Caco-2 (cell line): Measurements from ENCODE around the gene MRPL39. TPM values are rescaled to one million over a fixed set of nuclear protein-coding genes. Genes with fewer than 3 reads are reported as not detected.

Experiments used
- BruUV-seq: library from RNA; stranded (reverse); fragments of 400-500 nt; replicated peaks from 2 replicates; lab custom pipeline; 2021; lab: Mats Ljungman, UMichigan
- CTCF ChIA-PET: fragments of 300-600 bp; sonication (Branson Sonifier 250); formaldehyde crosslinking; loops from one replicate; lab custom pipeline; 2022; ENCODE audit warnings: antibody characterized with exemption; lab: Charles Lee
- POLR2A ChIA-PET: fragments of 300-600 bp; sonication (Branson Sonifier 250); formaldehyde crosslinking; loops from one replicate; lab custom pipeline; 2022; ENCODE audit warnings: antibody characterized with exemption; lab: Charles Lee
- DNase-seq, 2 experiments: peaks; one replicate each; pipeline versions ENCODE4 v3.0.0 to v3.0.0-alpha.2; 2020 to 2022
- H3K27me3 ChIP-seq: replicated peaks from 2 replicates; pipeline ENCODE4 v1.6.0; 2011; ENCODE audit warnings: low read length; ENCODE audit not compliant: control insufficient read depth, insufficient read depth
- H3K36me3 ChIP-seq: 2 replicates; pipeline ENCODE4 v1.5.1; 2011; ENCODE audit warnings: low read length; ENCODE audit not compliant: control insufficient read depth, insufficient read depth
- H3K4me1 ChIP-seq: fragments of 250-450 bp; sonication (Bioruptor Pico); 2 replicates; pipeline ENCODE4 v1.5.1; 2020; ENCODE audit warnings: mild to moderate bottlenecking
- H3K4me3 ChIP-seq: 2 replicates; pipeline ENCODE4 v1.5.1; 2011; ENCODE audit warnings: low read depth, mild to moderate bottlenecking, control low read depth, low read length
- H3K9me3 ChIP-seq: fragments of 250-450 bp; sonication (Bioruptor Pico); 2 replicates; pipeline ENCODE4 v1.5.1; 2020; ENCODE audit warnings: mild to moderate bottlenecking, moderate library complexity
- H3K27ac Mint-ChIP-seq: one replicate; pipeline ENCODE4 v1.8.0; 2022; ENCODE audit warnings: mixed read lengths; ENCODE audit not compliant: unreplicated experiment
- H3K27me3 Mint-ChIP-seq: one replicate; pipeline ENCODE4 v1.8.0; 2022; ENCODE audit warnings: mixed read lengths; ENCODE audit not compliant: insufficient read depth, unreplicated experiment
- H3K36me3 Mint-ChIP-seq: one replicate; pipeline ENCODE4 v1.8.0; 2022; ENCODE audit warnings: mild to moderate bottlenecking, mixed read lengths; ENCODE audit not compliant: insufficient read depth, unreplicated experiment
- H3K4me1 Mint-ChIP-seq: one replicate; pipeline ENCODE4 v1.8.0; 2022; ENCODE audit warnings: low read depth, mixed read lengths; ENCODE audit not compliant: unreplicated experiment
- H3K4me3 Mint-ChIP-seq: one replicate; pipeline ENCODE4 v1.8.0; 2022; ENCODE audit warnings: mild to moderate bottlenecking, moderate library complexity, mixed read lengths; ENCODE audit not compliant: unreplicated experiment
- H3K9me3 Mint-ChIP-seq: one replicate; pipeline ENCODE4 v1.8.0; 2022; ENCODE audit warnings: mixed read lengths; ENCODE audit not compliant: unreplicated experiment
- CTCF ChIP-seq, 2 experiments: fragments of 200-600 bp in 1 of 2; IDR thresholded peaks; 1 replicate in 1 of 2; 2 replicates in 1 of 2; pipeline versions ENCODE4 v1.5.1 to v1.8.0; 2011 to 2022; ENCODE audit warnings: antibody characterized with exemption in 1 of 2, control low read depth in 1 of 2, inconsistent platforms in 1 of 2, low read depth in 1 of 2, low read length in 1 of 2, mild to moderate bottlenecking in 1 of 2, moderate library complexity in 1 of 2; ENCODE audit not compliant: insufficient read depth in 1 of 2, severe bottlenecking in 1 of 2, unreplicated experiment in 1 of 2
- intact Hi-C: fragments of 100-400 bp; cut with micrococcal nuclease; formaldehyde crosslinking; loops from one replicate; pipeline ENCODE4 v1.10.0; 2022; ENCODE audit not compliant: unreplicated experiment
- total RNA-seq: library from RNA; stranded (reverse); gene quantifications from 2 replicates; pipeline ENCODE4 v1.2.3, GENCODE V29; 2022

The MRPL39 gene
- total RNA-seq, 1 experiment from 2014 or later = 37.3 TPM

GRCh38 chr21:25638660-25639550 lies 31.6 kb upstream of the MRPL39 start, which contains the start of gene JAM2:
TSS of gene JAM2 (plus strand) at chr21:25639258. CDS start at chr21:25639822, 564 bp downstream.
- POLR2A ChIA-PET = interaction anchor here (0.6 kb wide), 1 partner anchor 8 kb away, joined by 3 read pairs; no protein-coding TSS in a partner anchor
- Histone ChIP-seq H3K27me3 (no peaks in the 10 kb centered on the region; the same call in 1 of the 2 replicates), H3K36me3 (no peaks in the 10 kb centered on the region), H3K4me3 (no peak within 1 kb of the TSS; the same call in 1 of the 2 replicates), H3K4me1 (no peaks in the 10 kb centered on the region), H3K9me3 (no peaks in the 10 kb centered on the region)
- DNase-seq = no peak
- TF ChIP-seq CTCF (IDR thresholded peaks at IDR 0.05; ENCODE audit: insufficient read depth in 1 of 2, low read depth in 1 of 2, low read length in 1 of 2, severe bottlenecking in 1 of 2, unreplicated experiment in 1 of 2) = no peak
- peak within 1 kb of the TSS; percentile 30 for H3K4me3 Mint-ChIP-seq
- no peaks in the 10 kb centered on the region for H3K9me3 Mint-ChIP-seq
- no TSS peak for BruUV-seq
- no peaks in the 10 kb centered on the region for H3K36me3 Mint-ChIP-seq
- no peak within 1 kb of the TSS for H3K27ac Mint-ChIP-seq
- CTCF ChIA-PET = no interaction called here
- H3K27me3 Mint-ChIP-seq = peaks cover 24% of the 10 kb centered on the region
- intact Hi-C loops = no loop called here
- peaks cover 6% of the 10 kb centered on the region for H3K4me1 Mint-ChIP-seq

- TF ChIP-seq CTCF (IDR thresholded peaks at IDR 0.05; ENCODE audit: insufficient read depth in 1 of 2, low read depth in 1 of 2, low read length in 1 of 2, severe bottlenecking in 1 of 2, unreplicated experiment in 1 of 2) = no peak
- DNase-seq = no peak
- intact Hi-C loops = no loop called here
- Histone ChIP-seq H3K27me3 (no peaks in the 10 kb centered on the region; the same call in 1 of the 2 replicates), H3K4me3 (no peak overlapping the region), H3K36me3 (no peaks in the 10 kb centered on the region), H3K4me1 (no peaks in the 10 kb centered on the region), H3K9me3 (no peaks in the 10 kb centered on the region)
- Mint-ChIP-seq H3K27ac (no peak overlapping the region), H3K4me1 (peaks cover 6% of the 10 kb centered on the region), H3K9me3 (no peaks in the 10 kb centered on the region), H3K4me3 (no peak overlapping the region), H3K27me3 (peaks cover 24% of the 10 kb centered on the region), H3K36me3 (no peaks in the 10 kb centered on the region)
- BruUV-seq = no TSS peak
- POLR2A ChIA-PET = interaction anchor here (0.6 kb wide), 1 partner anchor 9 kb away, joined by 3 read pairs; no protein-coding TSS in a partner anchor
- CTCF ChIA-PET = no interaction called here
Measured at GRCh38 chr21:25637851-25638659, 30.8 kb upstream of the MRPL39 start.

GRCh38 chr21:25636727-25637126 lies 29.4 kb upstream of the MRPL39 start:
- Mint-ChIP-seq H3K27ac (no peak overlapping the region), H3K4me3 (no peak overlapping the region), H3K4me1 (no peaks in the 10 kb centered on the region), H3K36me3 (no peaks in the 10 kb centered on the region), H3K27me3 (peaks cover 21% of the 10 kb centered on the region), H3K9me3 (no peaks in the 10 kb centered on the region)
- intact Hi-C loops = no loop called here
- POLR2A ChIA-PET = no interaction called here
- Histone ChIP-seq H3K36me3 (no peaks in the 10 kb centered on the region), H3K4me1 (no peaks in the 10 kb centered on the region), H3K9me3 (no peaks in the 10 kb centered on the region), H3K4me3 (no peak overlapping the region), H3K27me3 (no peaks in the 10 kb centered on the region; the same call in 1 of the 2 replicates)
- DNase-seq = no peak
- CTCF ChIA-PET = no interaction called here
- no TSS peak for BruUV-seq
- TF ChIP-seq CTCF (IDR thresholded peaks at IDR 0.05; ENCODE audit: insufficient read depth in 1 of 2, low read depth in 1 of 2, low read length in 1 of 2, severe bottlenecking in 1 of 2, unreplicated experiment in 1 of 2) = no peak
